ENCODE results near the gene KCTD19.

DNA sequence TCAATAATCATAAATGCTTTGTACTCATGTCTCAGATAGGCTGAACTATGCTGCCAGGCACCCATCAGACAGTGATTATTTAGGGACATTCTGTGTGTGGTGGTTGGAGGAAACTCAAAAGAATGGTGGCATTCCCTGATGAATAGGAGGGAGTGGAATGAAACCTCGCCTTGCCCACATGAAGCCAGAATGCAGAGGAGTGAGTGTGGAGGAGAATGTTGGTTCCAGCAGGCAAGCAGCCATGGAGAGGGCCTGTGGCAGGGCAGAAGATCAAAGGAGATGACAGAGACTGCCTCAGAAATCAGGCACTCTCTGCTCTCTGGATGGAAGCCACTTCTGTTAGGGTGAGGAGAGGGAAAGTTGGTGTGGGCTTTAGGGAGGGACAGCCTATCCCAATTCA lies 22.5 kb downstream of the KCTD19 start:
- no peak for TF ChIP-seq POLR2A (IDR thresholded peaks at IDR 0.05; ENCODE audit: low read depth, low read length)
- no peak for TF ChIP-seq POU2F2 (IDR thresholded peaks at IDR 0.05; ENCODE audit: low read depth, low read length)
- no peak for TF ChIP-seq POLR2AphosphoS5 (IDR thresholded peaks at IDR 0.05; ENCODE audit: low read depth, low read length)

Measured in GM12891 (cell line).